Endodermal cell (in vitro differentiated cells): ENCODE measurements around the gene NUP58. TPM values are rescaled to one million over a fixed set of nuclear protein-coding genes. Genes with fewer than 3 reads are reported as not detected.
A peak's percentile ranks its signal among the peaks of the same experiment; 100 is the strongest.
"Not testable (repeated sequence)": the region's sequence is repeated elsewhere in the genome, so short reads cannot be mapped to it uniquely, and the experiment has no call there.

Experiments
- DNase-seq: peaks from one replicate; pipeline ENCODE4 v3.0.0-alpha.2; 2017
- H3K27ac ChIP-seq: 2 replicates; pipeline ENCODE4 v1.5.1; 2013; ENCODE audit warnings: mild to moderate bottlenecking, low read depth, low read length, moderate library complexity
- H3K27me3 ChIP-seq: 2 replicates; pipeline ENCODE4 v1.6.1; 2013; ENCODE audit warnings: mild to moderate bottlenecking, low read length, moderate library complexity; ENCODE audit not compliant: insufficient read depth, control insufficient read depth, poor library complexity, severe bottlenecking
- H3K36me3 ChIP-seq: 2 replicates; pipeline ENCODE4 v1.7.0; 2013; ENCODE audit warnings: mild to moderate bottlenecking, low read length, moderate library complexity; ENCODE audit not compliant: control insufficient read depth, insufficient read depth
- H3K4me1 ChIP-seq: one replicate; pipeline ENCODE4 v1.7.0; 2013; ENCODE audit warnings: low read length; ENCODE audit not compliant: control insufficient read depth, insufficient read depth
- H3K4me3 ChIP-seq: 2 replicates; pipeline ENCODE4 v1.5.1; 2013; ENCODE audit warnings: mild to moderate bottlenecking, low read length, moderate library complexity
- H3K9ac ChIP-seq: 2 replicates; pipeline ENCODE4 v1.6.1; 2013; ENCODE audit warnings: mild to moderate bottlenecking, low read length, moderate library complexity; ENCODE audit not compliant: poor library complexity, severe bottlenecking; ENCODE audit errors: extremely low read depth
- H3K9me3 ChIP-seq: 2 replicates; pipeline ENCODE4 v1.6.1; 2013; ENCODE audit warnings: mild to moderate bottlenecking, low read length, moderate library complexity; ENCODE audit not compliant: control insufficient read depth
- H3K27ac Mint-ChIP-seq: 2 replicates; pipeline ENCODE4 v1.8.0; 2020; ENCODE audit warnings: mixed read lengths
- H3K27me3 Mint-ChIP-seq: 2 replicates; pipeline ENCODE4 v1.8.0; 2021; ENCODE audit warnings: mild to moderate bottlenecking, mixed read lengths; ENCODE audit not compliant: insufficient read depth
- H3K36me3 Mint-ChIP-seq: 2 replicates; pipeline ENCODE4 v1.8.0; 2020; ENCODE audit warnings: low read depth, mixed read lengths
- H3K4me1 Mint-ChIP-seq: 2 replicates; pipeline ENCODE4 v1.8.0; 2020; ENCODE audit warnings: mixed read lengths
- H3K4me3 Mint-ChIP-seq: 2 replicates; pipeline ENCODE4 v1.8.0; 2020; ENCODE audit warnings: mild to moderate bottlenecking, moderate library complexity, mixed read lengths
- H3K9me3 Mint-ChIP-seq: 2 replicates; pipeline ENCODE4 v1.8.0; 2020; ENCODE audit warnings: mild to moderate bottlenecking, mixed read lengths
- CTCF ChIP-seq: fragments of 200-600 bp; sonication (generic); conservative IDR thresholded peaks from 2 replicates; pipeline ENCODE4 v1.5.0; 2021; ENCODE audit warnings: antibody characterized with exemption, mild to moderate bottlenecking
- WGBS, 2 experiments: methylation state at CpG; one replicate each; pipeline versions ENCODE4 v1.1.5 to v1.1.7; 2013; ENCODE audit warnings: missing lambda C conversion rate in 2 of 2, mixed read lengths in 1 of 2; ENCODE audit not compliant: insufficient coverage in 1 of 2, insufficient read length in 1 of 2; 5-methylcytosine and 5-hydroxymethylcytosine counted together
- total RNA-seq, 2 donors: library from RNA; stranded (reverse); fragmentation: NEBNext Ultra II Directional in 1 of 2; extraction: Animal tissue kit (Norgen Biotek cat#: 25700) in 1 of 2; gene quantifications; 2 replicates in 1 of 2; 3 replicates in 1 of 2; pipeline ENCODE4 v1.2.1, GENCODE V29; 2021

Gene NUP58
- total RNA-seq, 2 donors from 2014 or later = 49.7 to 66.4 TPM

GRCh38 chr13:25306671-25307464 lies 5.4 kb downstream of the NUP58 start:
- H3K27ac ChIP-seq = no peak overlapping the region
- TF ChIP-seq CTCF = no peak
- Mint-ChIP-seq H3K4me1 (peaks cover 15% of the 10 kb centered on the region), H3K36me3 (peaks cover 59% of the 10 kb centered on the region), H3K27me3 (peaks cover 4% of the 10 kb centered on the region), H3K27ac (no peak overlapping the region), H3K4me3 (no peak overlapping the region), H3K9me3 (no peaks in the 10 kb centered on the region)
- H3K27me3 ChIP-seq = no peaks in the 10 kb centered on the region
- H3K4me3 ChIP-seq = no peak overlapping the region
- H3K4me1 ChIP-seq = no peaks in the 10 kb centered on the region
- no peaks in the 10 kb centered on the region for H3K9me3 ChIP-seq
- 88 to 90% methylated on average over 5 to 7 of the region's 7 CpGs for WGBS, 2 experiments
- peaks cover 64% of the 10 kb centered on the region for H3K36me3 ChIP-seq
- no peak overlapping the region for H3K9ac ChIP-seq
- DNase-seq = no peak

- H3K36me3 ChIP-seq = peaks cover 76% of the 10 kb centered on the region
- no peaks in the 10 kb centered on the region for H3K9me3 ChIP-seq
- Mint-ChIP-seq H3K4me3 (no peak overlapping the region), H3K36me3 (peaks cover 59% of the 10 kb centered on the region), H3K9me3 (no peaks in the 10 kb centered on the region), H3K27ac (no peak overlapping the region), H3K27me3 (no peaks in the 10 kb centered on the region), H3K4me1 (peaks cover 4% of the 10 kb centered on the region)
- 94 to 95% methylated on average over 3 of the region's 3 CpGs for WGBS, 2 experiments
- TF ChIP-seq CTCF = no peak
- no peak for DNase-seq
- H3K27me3 ChIP-seq = no peaks in the 10 kb centered on the region
- H3K4me3 ChIP-seq = no peak overlapping the region
- no peak overlapping the region for H3K9ac ChIP-seq
- no peaks in the 10 kb centered on the region for H3K4me1 ChIP-seq
- no peak overlapping the region for H3K27ac ChIP-seq
These were observed 9.5 kb downstream of the NUP58 start for GRCh38 chr13:25310891-25311290.

GRCh38 chr13:25318946-25319345 lies 17.5 kb downstream of the NUP58 start:
- 97% methylated on average over 3 of the region's 4 CpGs; no CpG with 5 or more reads in 1 of the 2 experiments for WGBS, 2 experiments
- H3K4me1 Mint-ChIP-seq, H3K9ac ChIP-seq, DNase-seq, H3K27ac ChIP-seq, H3K9me3 ChIP-seq, H3K4me1 ChIP-seq, H3K27me3 Mint-ChIP-seq, H3K27me3 ChIP-seq, H3K9me3 Mint-ChIP-seq, H3K4me3 Mint-ChIP-seq, H3K4me3 ChIP-seq: not testable (repeated sequence)
- H3K36me3 Mint-ChIP-seq = peaks cover 40% of the 10 kb centered on the region
- peak overlapping the region; percentile 30 for H3K27ac Mint-ChIP-seq
- peaks cover 81% of the 10 kb centered on the region for H3K36me3 ChIP-seq
